Motor neuron (in vitro differentiated cells): ENCODE measurements around the gene KRT32. TPM values are rescaled to one million over a fixed set of nuclear protein-coding genes. Genes with fewer than 3 reads are reported as not detected.
"Not testable (repeated sequence)": the region's sequence is repeated elsewhere in the genome, so short reads cannot be mapped to it uniquely, and the experiment has no call there.

ENCODE experiments used
- ATAC-seq, 8 experiments: fragments of 200-7000 bp; cut with Tn5 transposase; replicated peaks in 6 of 8; 2 replicates each; pipeline ENCODE4 v1.8.0; 2021; ENCODE audit warnings: mild to moderate bottlenecking in 8 of 8, moderate library complexity in 8 of 8
- H3K27ac ChIP-seq, 2 donors: fragments of 250-450 bp; sonication (Bioruptor Pico); 2 replicates each; pipeline ENCODE4 v1.9.0; 2021; ENCODE audit warnings: antibody characterized with exemption in 2 of 2, mild to moderate bottlenecking in 2 of 2, moderate library complexity in 1 of 2
- H3K4me1 ChIP-seq, 2 donors: fragments of 250-450 bp; sonication (Bioruptor Pico); replicated peaks in 1 of 2; 2 replicates each; pipeline ENCODE4 v1.6.1; 2021; ENCODE audit warnings: antibody characterized with exemption in 2 of 2, mild to moderate bottlenecking in 2 of 2, moderate library complexity in 1 of 2
- H3K4me3 ChIP-seq, 5 donors: fragments of 250-450 bp; sonication (Bioruptor Pico); 2 replicates each; pipeline ENCODE4 v1.9.0; 2021; ENCODE audit warnings: antibody characterized with exemption in 5 of 5, mild to moderate bottlenecking in 5 of 5, moderate library complexity in 4 of 5
- WGBS, 10 experiments: fragments of 450-650 bp; shearing (Covaris generic); methylation state at CpG; one replicate each; pipeline ENCODE4 v1.0.0; 2022; 5-methylcytosine and 5-hydroxymethylcytosine counted together
- in situ Hi-C, 9 experiments: fragments of 400-800 bp; cut with MboI; loops; one replicate each; pipeline ENCODE4 v1.15.0; 2021; ENCODE audit warnings: low sequenced_read_pairs in 9 of 9, low pct_unique_long_range_greater_than_20kb in 2 of 9; ENCODE audit not compliant: unreplicated experiment in 9 of 9
- total RNA-seq, 8 experiments: library from RNA; unstranded; fragments of 300-600 nt; gene quantifications; 2 replicates each; pipeline versions ENCODE4 v1.2.3 to v1.2.4, GENCODE V29; 2022

The KRT32 gene
- total RNA-seq, 8 experiments from 2014 or later: 0.05 TPM; not detected in 7

DNA sequence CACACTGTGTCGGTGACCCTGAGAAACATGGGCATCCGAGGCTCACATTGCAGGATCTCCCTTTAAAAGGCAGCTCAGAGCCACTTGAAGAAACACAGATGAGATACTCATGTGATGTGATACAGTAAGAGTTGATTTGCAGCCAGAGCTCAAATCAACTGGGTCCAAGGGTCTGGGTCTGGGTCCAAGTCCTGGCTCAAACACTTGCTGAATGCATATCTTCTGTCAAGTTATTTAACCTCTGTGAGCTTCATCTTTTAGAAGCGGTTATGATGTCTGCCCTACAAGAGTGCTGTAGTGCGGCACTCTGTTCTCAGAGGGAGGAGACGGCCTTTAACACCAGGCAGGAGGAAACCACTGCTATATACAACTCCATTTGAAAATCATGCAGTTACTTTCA lies 32.8 kb downstream of the KRT32 start:
- peak in 4 of 8 experiments; percentile 7 to 20 (median 10) for ATAC-seq
- Histone ChIP-seq H3K4me3 (no peak overlapping the region), H3K27ac (no peak overlapping the region), H3K4me1 (peaks cover 12 to 16% of the 10 kb centered on the region in 2 donors)
- 40 to 90% (median 77%) methylated on average over 1 to 4 of the region's 5 CpGs; no CpG with 5 or more reads in 4 of the 10 experiments for WGBS, 10 experiments
- in situ Hi-C loops: no loop called here

- peak in 5 of 8 experiments; percentile 63 to 81 (median 65) for ATAC-seq
- WGBS, 10 experiments: 0 to 61% (median 47%) methylated on average over 1 to 4 of the region's 4 CpGs; no CpG with 5 or more reads in 3 of the 10 experiments
- no peak overlapping the region for H3K4me3 ChIP-seq
- peaks cover 12 to 18% of the 10 kb centered on the region in 2 donors for H3K4me1 ChIP-seq
- H3K27ac ChIP-seq: no peak overlapping the region
- in situ Hi-C loops: no loop called here
Measured at GRCh38 chr17:41434005-41434404, 33.2 kb downstream of the KRT32 start.

GRCh38 chr17:41433586-41433985 lies 33.6 kb downstream of the KRT32 start:
- peaks cover 12 to 21% of the 10 kb centered on the region in 2 donors for H3K4me1 ChIP-seq
- 0 to 100% (median 50%) methylated on average over 1 to 4 of the region's 4 CpGs for WGBS, 10 experiments
- in situ Hi-C loops: no loop called here
- H3K27ac ChIP-seq: no peak overlapping the region
- ATAC-seq: peak in 5 of 8 experiments; percentile 90 to 96 (median 95)
- no peak overlapping the region for H3K4me3 ChIP-seq

DNA sequence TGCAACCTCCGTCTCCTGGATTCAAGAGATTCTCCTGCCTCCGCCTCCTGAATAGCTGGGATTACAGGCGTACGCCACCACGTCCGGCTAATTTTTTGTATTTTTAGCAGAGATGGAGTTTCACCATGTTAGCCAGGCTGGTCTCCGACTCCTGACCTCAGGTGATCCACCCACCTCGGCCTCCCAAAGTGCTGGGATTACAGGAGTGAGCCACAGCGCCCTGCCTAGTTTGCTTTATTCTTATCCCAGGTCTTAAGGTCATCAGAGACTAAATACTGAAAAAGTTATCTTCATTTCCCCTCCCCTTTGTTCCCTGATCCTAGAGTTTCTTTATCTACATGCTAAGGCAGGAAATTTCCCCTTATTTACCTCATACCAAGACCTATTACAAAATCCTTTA lies 36.8 kb downstream of the KRT32 start:
- H3K4me3 ChIP-seq, ATAC-seq, H3K27ac ChIP-seq, in situ Hi-C loops: not testable (repeated sequence)
- H3K4me1 ChIP-seq: peaks cover 12 to 21% of the 10 kb centered on the region in 2 donors
- WGBS, 10 experiments: 39 to 100% (median 88%) methylated on average over 1 to 9 of the region's 9 CpGs

- no peak overlapping the region for H3K4me3 ChIP-seq
- no peak overlapping the region for H3K27ac ChIP-seq
- 0 to 100% (median 86%) methylated on average over 1 to 4 of the region's 7 CpGs; no CpG with 5 or more reads in 3 of the 10 experiments for WGBS, 10 experiments
- in situ Hi-C loops: no loop called here
- H3K4me1 ChIP-seq: peaks cover 11 to 18% of the 10 kb centered on the region in 2 donors
- ATAC-seq: no peak
Measured at GRCh38 chr17:41429667-41430066, 37.5 kb downstream of the KRT32 start.

DNA sequence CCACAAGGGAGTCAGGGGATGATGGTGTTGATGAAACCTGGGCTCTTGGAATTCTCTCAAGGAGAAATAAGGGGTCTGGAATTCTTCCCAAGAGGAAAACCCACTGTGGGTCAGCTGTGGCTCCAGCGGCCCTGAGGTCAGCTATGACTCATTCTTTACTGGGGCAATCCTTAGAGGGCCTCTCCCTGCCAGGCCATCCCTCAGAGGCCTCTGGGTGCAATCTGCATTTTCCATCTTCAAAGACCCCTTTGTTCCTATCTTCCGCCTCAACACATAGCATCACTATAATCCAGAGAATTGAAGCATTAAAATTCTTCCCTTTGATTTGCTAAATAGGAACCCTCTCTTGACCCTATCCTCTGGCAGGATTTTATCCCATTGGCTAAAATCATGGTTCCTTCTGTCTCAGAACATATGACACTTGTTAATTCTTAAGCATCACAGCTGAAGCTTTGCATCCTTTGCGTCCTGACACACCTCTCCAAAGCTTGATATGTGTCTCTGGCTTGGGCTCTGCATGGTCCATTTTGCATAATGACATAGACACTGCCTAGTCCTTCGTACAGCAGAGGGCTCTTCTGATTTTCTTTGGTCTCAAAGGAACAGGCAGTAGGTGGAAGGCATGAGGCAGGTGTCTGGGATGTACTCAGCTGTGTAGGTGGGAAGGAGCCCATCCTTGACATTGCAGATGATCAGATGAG lies 38.4 kb downstream of the KRT32 start:
- ATAC-seq: peak in 6 of 8 experiments; percentile 60 to 83 (median 78)
- in situ Hi-C loops: no loop called here
- WGBS, 10 experiments: 0 to 80% (median 38%) methylated on average over 1 to 3 of the region's 4 CpGs; no CpG with 5 or more reads in 2 of the 10 experiments
- peaks cover 3 to 8% of the 10 kb centered on the region in 2 donors for H3K4me1 ChIP-seq
- no peak overlapping the region for H3K4me3 ChIP-seq
- peak overlapping the region in 1 of 2 donors; percentile 33 for H3K27ac ChIP-seq

DNA sequence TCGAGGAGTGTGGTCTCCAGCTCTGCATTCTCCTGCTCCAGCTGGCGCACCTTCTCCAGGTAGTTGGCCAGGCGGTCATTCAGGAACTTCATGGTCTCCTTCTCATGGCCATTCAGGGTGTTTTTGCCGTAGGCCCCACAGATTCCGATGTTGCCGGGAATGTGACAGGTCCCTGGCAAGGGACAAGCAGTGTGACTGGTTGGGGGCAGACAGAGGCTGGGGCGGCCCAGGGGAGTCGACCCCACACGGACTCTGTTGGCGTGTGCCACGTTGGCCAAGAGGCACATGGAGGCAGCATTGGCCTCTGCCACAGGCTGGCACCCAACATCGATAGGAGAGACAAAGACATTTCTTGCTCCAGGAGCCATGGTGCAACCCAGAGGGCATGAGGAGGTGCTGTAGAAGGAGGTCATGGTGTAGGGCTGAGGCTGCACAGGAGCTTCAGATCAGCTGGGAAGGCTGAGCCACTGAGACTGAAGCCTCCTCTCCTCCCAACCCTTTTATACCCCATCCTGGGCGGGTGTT lies 43.0 kb downstream of the KRT32 start, which contains the start of gene KRT37:
KRT37 (minus strand) TSS at position 475 of the 525 bp plus-strand sequence; CDS start at position 413, 62 bp downstream.
- in situ Hi-C loops: loop anchor here in 1 of 9 experiments (25.0 kb wide), 1 partner anchor 88 kb away; the partner anchor contains the start of genes KRT13 and KRT15
- peaks cover 0 to 5% of the 10 kb centered on the region in 2 donors for H3K4me1 ChIP-seq
- no peak for ATAC-seq
- H3K27ac ChIP-seq: no peak within 1 kb of the TSS
- WGBS, 10 experiments: 40 to 100% (median 100%) methylated on average over 1 of the region's 13 CpGs; no CpG with 5 or more reads in 6 of the 10 experiments
- H3K4me3 ChIP-seq: no peak within 1 kb of the TSS

- 77 to 83% methylated on average over 6 to 8 of the region's 11 CpGs; no CpG with 5 or more reads in 8 of the 10 experiments for WGBS, 10 experiments
- in situ Hi-C loops: loop anchor here in 1 of 9 experiments (25.0 kb wide), 1 partner anchor 90 kb away; the partner anchor contains the start of genes KRT13 and KRT15
- not testable (repeated sequence) for H3K27ac ChIP-seq, H3K4me3 ChIP-seq, H3K4me1 ChIP-seq, ATAC-seq
Measured at GRCh38 chr17:41422586-41422985, 44.6 kb downstream of the KRT32 start.

DNA sequence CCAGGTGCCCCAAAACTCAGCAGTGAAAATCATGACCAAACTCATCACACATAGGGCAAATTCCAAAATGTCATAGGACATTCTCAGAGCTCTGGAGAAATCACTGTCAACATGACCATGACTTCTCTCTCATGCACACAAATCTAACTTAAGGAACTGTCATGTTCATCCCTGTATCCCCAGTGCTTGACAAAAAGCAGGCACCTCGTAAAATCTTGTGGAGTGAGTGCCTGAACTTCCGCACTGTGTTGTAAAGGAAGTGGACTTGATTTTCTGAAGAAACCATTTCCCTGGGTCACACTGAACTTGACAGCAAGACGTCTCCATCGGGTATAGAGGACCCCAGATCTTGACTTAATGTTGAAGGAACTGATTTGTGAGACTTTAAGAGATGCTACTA lies 45.6 kb downstream of the KRT32 start:
- Histone ChIP-seq H3K27ac (no peak overlapping the region), H3K4me1 (peaks cover 0 to 3% of the 10 kb centered on the region in 2 donors), H3K4me3 (no peak overlapping the region)
- WGBS, 10 experiments: 42 to 100% (median 73%) methylated on average over 1 to 4 of the region's 4 CpGs; no CpG with 5 or more reads in 6 of the 10 experiments
- in situ Hi-C loops: loop anchor here in 1 of 9 experiments (25.0 kb wide), 1 partner anchor 91 kb away; the partner anchor contains the start of genes KRT13 and KRT15
- ATAC-seq: no peak

DNA sequence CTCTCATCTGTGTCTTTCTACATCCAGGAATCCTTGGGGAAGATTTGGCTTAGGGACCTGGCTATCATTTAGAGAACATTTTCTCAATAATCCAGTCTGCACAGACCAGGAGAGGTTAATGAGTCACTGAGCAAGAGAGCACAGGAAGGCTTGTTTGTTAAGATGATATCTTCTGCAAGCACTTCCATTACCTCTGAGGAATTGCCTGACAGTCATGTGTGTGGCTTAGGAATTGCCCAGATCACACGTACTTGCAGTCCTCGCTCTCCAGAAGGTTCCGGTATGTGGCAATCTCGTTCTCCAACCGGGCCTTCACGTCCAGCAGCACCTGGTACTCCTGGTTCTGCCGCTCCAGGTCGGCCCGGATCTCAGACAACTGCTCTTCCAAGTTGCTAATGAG lies 46.1 kb downstream of the KRT32 start:
- ATAC-seq: no peak
- H3K27ac ChIP-seq: no peak overlapping the region
- H3K4me3 ChIP-seq: no peak overlapping the region
- H3K4me1 ChIP-seq: peaks cover 0 to 8% of the 10 kb centered on the region in 2 donors
- in situ Hi-C loops: loop anchor here in 1 of 9 experiments (25.0 kb wide), 1 partner anchor 91 kb away; the partner anchor contains the start of genes KRT13 and KRT15
- WGBS, 10 experiments: 29 to 90% (median 83%) methylated on average over 1 to 6 of the region's 9 CpGs; no CpG with 5 or more reads in 3 of the 10 experiments

DNA sequence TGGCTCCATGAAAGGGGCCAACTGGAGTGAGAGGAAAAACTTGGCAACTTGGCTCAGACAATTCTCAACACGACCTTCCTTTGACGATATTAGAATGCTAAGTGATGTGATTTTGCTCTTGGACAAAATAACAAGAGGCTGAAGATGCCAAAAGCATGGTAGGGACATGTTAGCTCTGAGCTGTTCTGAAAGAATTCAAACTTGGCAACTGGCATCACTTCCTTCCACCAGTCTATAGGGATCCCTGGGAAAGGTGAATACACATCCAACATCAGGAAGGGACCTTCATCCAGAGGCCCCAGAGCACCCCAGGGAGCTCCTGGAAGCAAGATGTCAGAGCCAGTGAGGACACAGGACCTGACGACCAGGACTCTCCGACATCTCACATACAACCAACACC lies 47.1 kb downstream of the KRT32 start:
- no peak for ATAC-seq
- Histone ChIP-seq H3K4me3 (no peak overlapping the region), H3K4me1 (peaks cover 0 to 13% of the 10 kb centered on the region in 2 donors), H3K27ac (no peak overlapping the region)
- in situ Hi-C loops: loop anchor here in 1 of 9 experiments (25.0 kb wide), 1 partner anchor 92 kb away; the partner anchor contains the start of genes KRT13 and KRT15
- WGBS, 10 experiments: 20 to 100% (median 78%) methylated on average over 1 to 4 of the region's 4 CpGs; no CpG with 5 or more reads in 2 of the 10 experiments

- WGBS, 10 experiments: 75 to 100% (median 95%) methylated on average over 1 to 4 of the region's 4 CpGs; no CpG with 5 or more reads in 3 of the 10 experiments
- in situ Hi-C loops: loop anchor here in 1 of 9 experiments (25.0 kb wide), 1 partner anchor 93 kb away; the partner anchor contains the start of genes KRT13 and KRT15
- Histone ChIP-seq H3K27ac (no peak overlapping the region), H3K4me3 (no peak overlapping the region), H3K4me1 (peaks cover 0 to 13% of the 10 kb centered on the region in 2 donors)
- ATAC-seq: no peak
Measured at GRCh38 chr17:41419716-41420115, 47.5 kb downstream of the KRT32 start.
